Activated effector memory CD4-positive, alpha-beta T cell treated with Interleukin-2 at 50 U/mL for 16 hours (primary cell): Measurements from ENCODE around the gene EFCAB6.

Source experiments
- DNase-seq: peaks from one replicate; pipeline ENCODE4 v3.0.0-alpha.2; 2020

EFCAB6 gene

GRCh38 chr22:43564859-43565258 is 247.2 kb downstream of the EFCAB6 start:
- DNase-seq = no peak

GRCh38 chr22:43563571-43563970 is 248.5 kb downstream of the EFCAB6 start:
- no peak for DNase-seq

- no peak for DNase-seq
Measured at GRCh38 chr22:43562843-43563242, 249.3 kb downstream of the EFCAB6 start.

DNA sequence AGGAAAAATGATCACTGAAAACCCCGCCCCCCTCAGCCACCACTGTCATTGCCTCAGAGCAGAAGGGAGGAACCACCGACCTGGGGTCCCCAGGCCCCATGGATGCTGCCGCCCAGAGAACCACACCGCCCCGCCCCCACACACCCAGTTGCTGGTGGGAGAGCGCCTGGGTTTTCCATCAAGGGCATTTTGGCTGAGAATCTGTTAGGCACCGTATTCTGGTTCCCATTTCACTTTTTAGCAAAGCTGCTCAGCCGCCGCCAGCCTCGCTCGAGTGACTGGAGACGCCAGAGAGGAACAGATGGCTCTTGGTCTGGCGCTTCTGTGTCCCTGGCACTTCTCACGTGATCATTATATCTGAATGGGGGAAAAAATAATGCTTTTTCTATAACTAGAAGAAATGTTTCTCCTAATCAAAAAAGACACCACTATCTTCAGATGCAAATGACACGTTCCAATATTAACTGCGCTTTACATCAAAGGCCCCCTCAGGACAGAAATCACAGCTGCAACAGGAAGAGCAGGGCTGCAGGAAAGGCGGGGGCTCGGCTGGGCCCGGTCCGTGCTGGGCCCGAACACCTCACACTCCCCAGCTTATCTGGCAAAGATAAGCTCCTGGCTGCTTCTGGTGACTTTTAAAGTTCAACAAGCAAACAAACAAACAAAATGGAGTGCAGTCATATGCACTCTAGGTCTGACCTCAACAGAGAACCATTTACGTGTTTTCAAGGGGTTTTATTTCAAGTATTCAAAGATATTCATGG is 250.5 kb downstream of the EFCAB6 start:
- no peak for DNase-seq

- DNase-seq = no peak
Measured at GRCh38 chr22:43560651-43561050, 251.5 kb downstream of the EFCAB6 start.

DNA sequence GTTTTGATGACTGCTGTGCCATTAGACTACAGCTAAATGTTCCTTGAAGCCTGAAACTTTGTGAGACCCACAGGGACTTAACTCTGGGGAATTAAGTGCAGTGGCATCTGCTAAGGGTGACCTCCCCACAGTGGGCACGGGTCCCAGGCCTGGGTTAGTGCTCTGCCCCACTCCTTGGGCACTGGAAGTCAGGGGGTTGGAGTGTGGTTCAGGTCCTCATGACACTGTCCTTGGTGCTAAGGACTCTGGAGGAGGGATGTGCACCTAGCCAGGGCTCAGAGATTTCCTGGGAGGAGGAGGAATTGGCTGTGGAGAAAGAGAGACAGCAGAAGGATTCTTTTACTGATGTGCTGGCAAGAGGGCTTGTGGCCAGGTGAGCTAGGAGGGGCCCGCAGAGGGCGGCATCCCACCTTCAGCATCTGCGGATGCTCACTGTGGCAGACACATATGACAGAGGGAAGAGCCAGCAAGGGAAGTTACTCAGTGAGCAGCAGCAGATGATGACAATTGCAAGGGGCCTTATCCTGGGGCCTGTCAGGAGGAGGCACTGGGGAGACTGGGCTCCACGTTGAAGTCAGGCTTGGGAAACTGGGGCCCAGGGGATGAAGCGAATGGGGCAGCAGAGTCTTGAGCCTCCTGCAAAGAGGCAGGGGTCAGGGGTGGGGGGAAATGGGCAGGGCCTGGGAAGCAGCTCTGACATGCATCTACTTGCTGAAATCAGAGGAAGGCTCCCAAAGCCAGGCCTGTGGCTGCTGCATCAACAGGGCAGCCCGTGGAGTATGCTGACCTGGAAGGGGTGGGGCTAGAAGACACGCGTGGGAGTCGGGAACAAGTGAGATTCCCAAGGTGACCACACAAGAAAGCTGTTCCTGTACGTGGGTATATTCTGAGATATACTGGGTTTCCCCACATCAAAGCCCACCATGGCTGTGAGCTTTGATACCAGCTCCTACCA is 256.3 kb downstream of the EFCAB6 start:
- DNase-seq = no peak

GRCh38 chr22:43554694-43555365 is 257.3 kb downstream of the EFCAB6 start:
- DNase-seq = no peak

DNA sequence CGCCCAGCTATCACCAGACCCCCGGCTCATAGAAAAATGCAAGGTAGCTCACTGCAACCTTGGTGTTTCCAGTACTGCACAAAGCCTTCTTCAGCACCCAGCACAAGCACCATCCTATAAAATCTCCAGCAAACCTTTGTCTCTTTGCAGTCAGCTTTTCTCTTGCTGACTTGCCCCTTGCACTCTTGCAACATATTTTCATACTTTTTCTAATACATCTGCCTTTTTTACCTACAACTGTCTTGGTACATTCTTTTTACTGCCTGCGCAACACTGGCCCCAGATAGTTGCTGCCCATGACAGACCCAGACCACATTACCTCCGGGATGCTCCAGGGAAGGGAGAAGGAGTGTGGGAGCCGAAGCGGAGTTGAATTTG is 257.9 kb downstream of the EFCAB6 start:
- no peak for DNase-seq

DNA sequence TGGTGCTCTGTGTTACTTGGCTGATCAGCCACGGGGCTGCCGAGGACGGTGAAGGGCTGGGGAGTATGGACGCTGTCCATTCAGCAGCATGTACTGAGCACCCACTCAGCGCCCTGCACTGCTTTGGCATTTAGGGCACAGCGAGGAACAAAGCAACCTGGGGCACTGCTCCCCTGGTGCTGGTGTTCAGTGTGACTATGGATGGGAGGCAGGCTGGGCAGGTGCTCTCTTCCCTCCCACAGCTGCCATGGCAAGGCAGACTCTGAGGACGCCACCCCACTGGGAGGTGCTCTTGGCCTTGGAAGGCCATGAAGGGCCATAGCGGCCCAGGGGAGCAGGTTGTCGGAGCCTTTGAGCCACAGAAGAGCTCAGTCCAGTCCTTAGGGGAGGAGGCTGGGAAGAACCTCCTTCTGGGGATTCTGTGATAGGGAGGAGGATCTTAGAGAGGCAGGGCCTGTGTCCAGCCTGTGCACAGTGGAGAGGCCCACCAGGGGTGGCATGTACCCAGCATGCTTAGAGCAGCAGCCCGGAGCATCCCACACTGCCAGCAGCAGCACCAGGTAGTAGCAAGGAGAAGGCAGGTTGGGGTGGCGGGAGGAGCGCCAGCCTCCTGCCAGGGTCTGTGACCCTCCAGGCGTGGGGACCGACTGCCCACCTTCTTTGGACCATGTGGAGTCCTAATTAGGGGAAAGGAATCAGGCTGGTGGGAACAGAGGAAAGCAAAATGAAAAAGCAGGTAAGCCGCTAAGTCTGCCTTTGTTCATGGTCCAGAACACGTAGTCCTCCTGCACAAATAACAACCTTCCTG is 258.4 kb downstream of the EFCAB6 start:
- no peak for DNase-seq

DNA sequence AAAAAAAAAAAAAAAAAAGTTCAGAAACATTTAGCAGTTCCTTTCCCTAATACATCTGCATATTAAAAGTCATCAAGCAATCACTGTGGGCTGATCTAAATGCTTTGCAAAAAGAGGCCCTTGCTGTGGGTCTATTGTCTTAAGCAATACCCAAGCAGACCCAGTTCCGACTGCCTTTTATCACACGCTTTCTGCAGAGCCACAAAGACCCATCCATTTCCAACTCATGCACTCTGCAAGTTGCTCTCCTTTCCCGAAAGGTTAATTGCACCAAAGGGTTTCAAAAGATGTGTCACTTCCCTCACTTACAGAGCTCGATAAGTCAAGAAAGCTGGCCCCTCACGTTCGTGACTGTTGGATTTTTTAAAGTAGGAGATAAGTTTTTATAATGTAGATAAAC is 261.4 kb downstream of the EFCAB6 start:
- no peak for DNase-seq

DNA sequence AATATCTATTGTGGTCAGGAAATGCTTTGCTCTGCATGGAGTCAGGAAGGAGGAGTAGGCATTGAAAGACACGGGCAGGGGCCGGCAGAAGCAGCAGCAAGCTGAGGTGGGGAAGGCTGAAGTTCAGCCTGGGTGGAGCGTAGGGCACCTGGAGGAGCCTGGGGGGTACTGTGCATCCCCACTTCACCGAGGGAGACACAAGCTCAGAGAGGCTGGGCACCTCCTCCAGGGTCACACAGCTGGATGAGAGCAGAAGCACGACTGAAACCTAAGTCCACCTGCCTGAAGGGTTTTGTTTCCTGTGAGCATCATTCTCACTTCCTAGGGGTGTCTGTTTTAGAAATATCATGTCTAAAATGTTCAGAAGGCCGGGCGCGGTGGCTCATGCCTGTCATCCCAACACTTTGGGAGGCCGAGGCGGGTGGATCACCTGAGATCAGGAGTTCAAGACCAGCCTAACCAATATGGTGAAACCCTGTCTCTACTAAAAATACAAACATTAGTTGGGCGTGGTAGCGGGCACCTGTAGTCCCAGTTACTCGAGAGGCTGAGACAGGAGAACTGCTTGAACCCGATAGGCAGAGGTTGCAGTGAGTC is 262.0 kb downstream of the EFCAB6 start:
- no peak for DNase-seq

DNA sequence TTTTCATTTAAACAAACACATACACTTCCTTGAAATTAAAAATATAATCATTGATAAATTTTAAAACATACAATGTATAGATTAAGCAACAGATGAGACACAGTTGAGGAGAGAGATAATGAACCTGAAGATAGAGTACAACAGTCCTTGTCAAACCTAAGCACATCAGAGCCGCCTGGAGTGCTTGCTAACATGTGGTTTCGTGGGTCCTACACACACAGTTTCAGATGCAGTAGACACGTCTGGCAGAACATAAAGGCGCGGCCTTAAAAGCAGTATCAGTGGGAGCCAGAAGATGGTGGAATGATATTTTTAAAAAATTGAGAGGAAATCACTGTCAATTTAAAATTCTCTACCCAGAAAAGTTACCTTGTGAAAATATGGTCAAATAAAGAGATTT is 265.9 kb downstream of the EFCAB6 start:
- DNase-seq = no peak

GRCh38 chr22:43544289-43544673 is 267.8 kb downstream of the EFCAB6 start:
- DNase-seq = no peak

DNA sequence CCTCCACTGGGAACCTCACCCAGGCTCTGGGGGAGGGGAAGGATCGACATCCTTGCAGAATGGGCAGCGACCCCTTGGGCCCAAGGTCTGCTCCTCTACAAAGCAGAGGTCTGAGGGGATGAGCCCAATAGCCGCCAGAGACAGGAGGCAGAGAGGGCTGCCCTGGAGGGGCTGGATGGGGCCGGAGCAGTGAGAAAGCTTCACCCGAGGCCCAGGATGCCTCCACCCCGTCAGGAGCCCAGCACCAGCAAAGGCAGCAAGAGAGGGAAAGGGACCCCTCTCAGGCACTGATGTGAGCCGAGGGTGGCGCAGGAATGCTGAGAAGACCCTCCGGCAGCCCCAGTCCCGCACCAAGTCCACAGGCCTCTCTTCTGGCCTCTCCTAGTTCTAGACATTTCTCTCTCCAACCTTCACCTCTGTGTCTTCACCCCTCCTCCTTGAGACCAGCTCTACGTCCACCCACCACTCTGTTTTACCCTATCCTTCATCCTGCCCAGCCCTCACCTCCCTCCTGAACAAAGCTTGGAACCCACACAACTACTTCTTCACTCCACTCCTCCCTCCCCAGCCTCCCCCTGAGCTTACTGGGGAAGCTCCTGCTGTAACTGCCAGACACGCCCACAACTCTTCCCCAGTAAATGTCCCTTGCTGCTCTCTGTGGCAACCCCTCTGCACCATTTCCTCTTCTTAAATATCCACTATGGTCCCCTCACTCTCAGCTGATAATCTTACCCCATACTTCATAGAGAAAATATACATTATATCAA is 268.4 kb downstream of the EFCAB6 start:
- DNase-seq = no peak

- no peak for DNase-seq
Measured at GRCh38 chr22:43542681-43543521, 269.2 kb downstream of the EFCAB6 start.

- no peak for DNase-seq
Measured at GRCh38 chr22:43541462-43542407, 270.4 kb downstream of the EFCAB6 start.

DNA sequence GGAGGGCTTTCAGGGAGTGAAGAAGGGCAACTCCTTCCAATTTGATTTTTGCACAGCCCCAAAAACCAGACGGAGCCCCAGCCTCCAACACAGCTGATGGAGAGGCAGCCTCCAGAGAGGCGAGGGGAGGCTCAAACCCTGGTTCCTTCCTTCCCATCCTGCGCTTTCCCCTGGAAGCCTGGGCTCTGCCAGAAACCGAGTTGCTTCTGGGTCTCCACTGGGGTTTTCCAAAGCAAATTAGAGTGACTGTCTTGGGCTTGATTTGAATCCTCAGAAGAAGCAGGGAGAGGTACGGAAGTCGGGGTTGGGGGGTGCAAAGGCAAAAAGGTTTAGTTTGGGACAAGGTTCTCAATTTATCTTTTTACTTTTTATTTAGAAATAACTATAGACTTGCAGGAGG is 271.1 kb downstream of the EFCAB6 start:
- DNase-seq = no peak

GRCh38 chr22:43540529-43540923 is 271.6 kb downstream of the EFCAB6 start:
- DNase-seq = no peak
